NAMALWA (cell line): ENCODE measurements around the gene PCSK6.
"Not testable (repeated sequence)": the region's sequence is repeated elsewhere in the genome, so short reads cannot be mapped to it uniquely, and the experiment has no call there.

Experiments used
- DNase-seq: peaks from one replicate; pipeline ENCODE4 v3.0.0-alpha.2; 2015; ENCODE audit warnings: low spot score

The PCSK6 gene

GRCh38 chr15:101429646-101430045 is 59.9 kb downstream of the PCSK6 start:
- DNase-seq, result no peak

DNA sequence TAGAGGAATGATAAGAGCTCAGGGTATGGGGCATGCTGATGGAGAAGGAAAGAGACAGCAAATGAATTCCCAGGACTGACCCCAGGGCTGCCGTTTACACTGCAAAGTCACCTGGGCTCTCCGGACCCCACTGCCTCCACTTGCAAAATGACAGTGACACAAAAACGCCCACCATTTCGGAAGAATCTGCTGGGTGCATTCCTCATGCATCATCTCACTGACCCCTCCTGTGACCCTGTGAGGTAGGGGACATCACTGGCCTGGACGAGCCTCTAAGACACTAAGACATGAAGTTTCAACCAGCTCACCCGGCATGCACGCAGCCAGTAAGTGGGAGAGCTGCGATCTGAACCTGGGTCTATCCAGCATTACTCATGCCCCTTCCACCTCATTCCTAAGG is 60.3 kb downstream of the PCSK6 start:
- DNase-seq, result no peak

GRCh38 chr15:101428758-101429157 is 60.7 kb downstream of the PCSK6 start:
- no peak for DNase-seq

DNA sequence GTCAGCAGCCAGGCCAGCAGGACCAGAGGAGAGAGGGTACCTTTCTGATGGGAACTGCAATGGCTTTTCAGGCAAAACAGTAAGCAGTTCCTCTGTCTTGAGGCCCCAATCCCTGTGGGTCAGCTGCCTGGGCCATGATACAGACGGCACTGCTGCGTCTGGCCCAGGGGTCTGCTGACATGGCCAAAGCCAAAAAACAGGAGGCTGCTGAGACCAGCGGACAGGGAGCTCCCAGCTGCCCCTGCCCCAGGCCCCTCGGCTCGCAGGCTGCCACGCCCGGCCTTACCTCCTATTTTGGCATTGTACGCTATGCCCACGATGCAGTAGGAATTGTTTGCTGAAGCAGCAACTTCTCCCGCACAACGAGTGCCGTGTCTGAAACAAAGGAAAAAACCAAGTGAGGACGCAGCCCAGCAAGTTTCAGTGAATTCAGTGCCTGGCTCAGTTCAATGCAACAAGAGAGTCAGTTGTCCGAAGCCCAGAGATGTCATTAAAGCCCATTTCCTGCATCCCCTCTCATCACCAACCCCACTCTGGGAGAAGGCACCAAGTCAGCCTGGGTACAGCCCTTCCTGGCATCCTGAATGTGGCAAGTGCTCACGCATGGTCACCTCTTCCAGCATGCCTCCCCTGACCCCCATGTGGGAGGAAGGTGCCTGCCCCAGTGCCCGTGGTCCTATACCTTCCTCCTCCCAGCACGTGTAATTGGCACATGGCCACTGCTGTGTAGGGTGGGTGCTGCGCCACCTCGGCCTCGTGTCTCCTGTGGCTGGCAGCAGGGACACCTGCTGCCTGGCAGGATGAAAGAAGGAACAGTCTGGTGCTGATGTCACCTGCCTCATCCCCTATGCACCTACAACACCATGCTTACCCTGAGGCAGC is 61.7 kb downstream of the PCSK6 start:
- no peak for DNase-seq

DNA sequence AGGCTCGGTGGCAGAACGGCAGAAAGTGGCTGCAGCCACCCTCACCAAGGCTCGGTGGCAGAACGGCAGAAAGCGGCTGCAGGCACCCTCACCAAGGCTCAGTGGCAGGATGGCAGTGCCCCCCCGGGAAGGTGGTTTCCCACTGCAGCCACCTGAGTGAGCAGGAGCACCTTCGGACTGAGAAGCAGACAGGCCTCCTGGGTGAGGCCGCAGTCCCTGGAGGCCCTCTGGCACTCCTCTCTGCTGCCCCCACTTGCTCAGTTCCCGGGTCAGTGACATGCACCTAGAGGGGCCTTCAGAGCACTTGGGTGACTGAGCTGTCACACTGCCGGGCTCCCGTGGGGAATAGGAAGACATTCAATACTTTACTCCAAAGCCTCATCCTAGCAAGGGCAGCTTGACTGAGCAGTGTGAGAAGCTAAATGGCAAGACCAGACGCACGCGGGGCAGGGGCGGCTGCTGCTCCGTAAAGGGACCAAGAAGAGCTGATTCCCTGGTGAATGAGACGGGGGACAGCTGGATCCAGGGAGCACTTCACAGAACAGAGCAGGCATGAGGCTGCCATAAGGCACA is 62.7 kb downstream of the PCSK6 start:
- DNase-seq, result no peak

- no peak for DNase-seq
Measured at GRCh38 chr15:101425787-101426365, 63.6 kb downstream of the PCSK6 start.

- DNase-seq, result no peak
Measured at GRCh38 chr15:101424984-101425383, 64.5 kb downstream of the PCSK6 start.

GRCh38 chr15:101420232-101420631 is 69.3 kb downstream of the PCSK6 start:
- no peak for DNase-seq

DNA sequence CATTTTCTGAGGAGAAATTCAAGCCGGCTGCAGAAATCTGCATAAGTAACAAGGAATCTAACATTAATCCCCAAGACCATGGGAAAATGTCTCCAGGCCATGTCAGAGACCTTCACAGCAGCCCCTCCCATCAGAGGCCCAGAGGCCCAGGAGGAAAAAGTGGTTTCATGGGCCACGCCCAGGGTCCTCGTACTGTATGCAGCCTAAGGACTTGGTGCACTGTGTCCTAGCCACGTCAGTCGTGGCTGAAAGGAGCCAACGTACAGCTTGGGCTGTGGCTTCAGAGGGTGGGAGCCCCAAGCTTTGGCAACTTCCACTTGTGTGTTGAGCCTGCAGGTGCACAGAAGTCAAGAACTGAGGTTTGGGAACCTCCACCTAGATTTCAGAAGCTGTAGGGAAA is 73.0 kb downstream of the PCSK6 start:
- DNase-seq, result not testable (repeated sequence)

- no peak for DNase-seq
Measured at GRCh38 chr15:101413239-101413638, 76.3 kb downstream of the PCSK6 start.

DNA sequence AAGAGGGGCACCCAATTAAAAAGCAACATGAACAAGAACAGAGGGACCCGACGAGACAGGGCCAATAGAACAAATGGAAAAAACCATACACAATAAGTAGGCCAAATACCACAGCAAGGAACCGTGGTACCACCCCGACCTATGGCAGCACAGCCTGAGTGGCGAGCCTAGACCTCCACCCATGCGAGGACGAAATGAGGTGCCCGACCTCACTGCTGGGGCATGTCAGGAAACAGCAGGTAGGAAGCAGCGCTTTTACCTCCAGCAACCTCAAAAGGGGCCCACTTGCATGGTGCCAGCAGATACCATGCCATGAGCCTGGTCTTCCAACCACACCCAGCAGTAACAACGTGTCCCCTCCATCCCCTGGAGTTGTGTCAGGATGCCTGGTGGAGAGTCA is 77.9 kb downstream of the PCSK6 start:
- DNase-seq, result no peak

DNA sequence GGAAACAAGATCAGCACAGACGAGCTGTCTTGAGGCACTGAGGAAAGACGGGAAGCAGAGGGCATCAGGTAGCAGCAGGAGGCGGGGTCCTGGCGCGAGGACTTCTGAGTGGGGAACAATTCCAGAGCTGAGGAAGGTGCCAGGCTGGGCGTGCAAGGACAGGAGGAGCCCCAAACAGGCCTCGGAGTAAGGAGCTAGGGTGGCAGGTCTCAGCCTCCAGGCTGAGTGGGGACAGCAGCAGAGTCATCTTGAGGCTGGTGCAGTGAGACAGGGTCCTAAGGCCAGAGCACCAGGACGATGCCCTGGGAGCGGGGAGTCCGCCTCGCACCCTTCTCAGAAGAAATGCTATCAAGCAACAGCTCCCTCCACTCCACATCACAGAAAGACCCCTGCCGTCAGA is 78.4 kb downstream of the PCSK6 start:
- no peak for DNase-seq

DNA sequence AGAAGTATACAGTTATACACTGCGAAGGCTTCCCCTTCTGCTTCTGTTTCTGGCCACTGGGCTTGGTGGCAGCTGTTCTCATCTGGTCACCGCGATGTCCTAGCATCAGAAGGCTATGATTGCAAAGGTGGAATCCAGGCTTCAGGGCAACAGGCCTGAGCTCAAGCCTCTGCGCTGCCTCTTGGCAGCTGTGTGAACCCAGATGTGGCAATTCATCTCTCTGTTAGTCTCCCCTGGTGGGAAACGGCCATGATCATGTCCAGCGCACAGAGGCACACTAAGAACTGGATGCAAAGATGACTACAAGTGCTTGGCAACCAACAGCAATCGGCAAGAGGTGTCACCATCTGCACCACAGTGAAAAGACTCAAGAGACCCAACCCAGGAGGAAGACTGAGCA is 78.9 kb downstream of the PCSK6 start:
- DNase-seq, result no peak

GRCh38 chr15:101409621-101410020 is 79.9 kb downstream of the PCSK6 start:
- DNase-seq, result no peak

GRCh38 chr15:101407966-101408775 is 81.3 kb downstream of the PCSK6 start:
- no peak for DNase-seq

GRCh38 chr15:101407439-101407838 is 82.1 kb downstream of the PCSK6 start:
- no peak for DNase-seq

GRCh38 chr15:101406526-101407195 is 82.8 kb downstream of the PCSK6 start:
- no peak for DNase-seq

DNA sequence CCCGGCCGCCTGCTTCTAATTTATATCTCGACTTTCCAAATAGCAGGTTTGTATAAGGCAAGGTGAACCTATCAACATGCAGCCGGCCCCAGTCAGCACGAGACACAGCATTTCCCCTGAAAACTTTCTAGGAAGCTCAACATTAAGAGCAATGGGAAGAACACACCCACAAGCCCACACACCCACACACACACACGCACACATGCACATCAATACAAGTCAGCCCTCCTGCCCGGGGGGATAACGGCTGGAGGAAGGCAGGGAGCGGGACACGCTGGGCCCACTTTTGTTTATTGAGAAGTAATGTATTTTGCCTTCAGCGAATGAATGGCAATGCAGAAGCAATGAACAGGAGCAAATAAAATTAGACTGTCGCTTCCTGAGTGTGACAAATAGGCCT is 83.5 kb downstream of the PCSK6 start:
- no peak for DNase-seq

- DNase-seq, result no peak
Measured at GRCh38 chr15:101404245-101404644, 85.3 kb downstream of the PCSK6 start.

DNA sequence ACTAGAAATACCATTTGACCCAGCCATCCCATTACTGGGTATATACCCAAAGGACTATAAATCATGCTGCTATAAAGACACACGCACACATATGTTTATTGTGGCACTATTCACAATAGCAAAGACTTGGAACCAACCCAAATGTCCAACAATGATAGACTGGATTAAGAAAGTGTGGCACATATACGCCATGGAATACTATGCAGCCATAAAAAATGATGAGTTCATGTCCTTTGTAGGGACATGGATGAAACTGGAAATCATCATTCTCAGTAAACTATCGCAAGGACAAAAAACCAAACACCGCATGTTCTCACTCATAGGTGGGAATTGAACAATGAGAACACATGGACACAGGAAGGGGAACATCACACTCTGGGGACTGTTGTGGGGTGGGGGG is 86.6 kb downstream of the PCSK6 start:
- DNase-seq, result not testable (repeated sequence)

DNA sequence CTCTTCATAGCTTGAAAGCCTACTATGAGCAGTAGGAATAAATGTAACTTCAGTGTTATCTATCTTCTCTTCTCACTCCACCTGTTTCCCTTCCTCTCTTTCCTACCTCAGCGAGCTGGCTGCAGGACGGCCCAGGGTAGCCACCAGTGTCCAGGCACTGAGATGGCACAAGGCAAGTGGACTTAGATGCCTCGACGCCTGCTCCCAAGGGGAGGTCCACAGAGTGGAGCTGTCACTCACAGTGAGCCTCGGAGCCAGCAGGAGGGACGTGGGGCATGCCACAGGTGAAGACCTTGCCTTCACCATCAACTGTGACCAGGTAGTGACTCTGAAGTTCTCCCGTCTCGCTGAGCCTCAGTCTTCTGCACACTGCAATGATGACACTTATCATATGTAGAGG is 88.2 kb downstream of the PCSK6 start:
- no peak for DNase-seq

DNA sequence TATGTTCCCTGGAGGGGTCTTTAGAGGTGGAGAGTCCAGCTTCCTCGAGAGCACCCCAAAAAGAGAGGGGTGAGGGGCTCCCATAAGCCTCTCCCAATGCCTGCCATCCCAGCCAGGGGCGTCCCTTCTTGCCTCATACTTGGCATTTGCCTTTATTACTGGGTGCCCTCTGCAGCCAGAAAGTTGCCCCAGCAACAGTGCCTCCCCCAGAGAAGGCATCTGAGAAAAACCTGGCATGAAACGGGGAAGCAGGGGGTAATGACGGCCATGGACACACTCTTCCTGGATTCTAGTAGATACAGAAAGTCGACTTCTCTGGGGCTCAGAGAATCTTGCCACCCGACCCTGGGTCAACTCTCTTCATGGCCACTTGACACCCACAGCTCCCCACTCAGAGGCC is 90.1 kb downstream of the PCSK6 start:
- DNase-seq, result no peak
